Cortex of kidney (tissue), 1 donor: Measurements from ENCODE around the gene ZBTB17.

Experiments
- DNase-seq: peaks from one replicate; lab custom pipeline; 2025; lab: John Stamatoyannopoulos, UW

ZBTB17 gene

GRCh38 chr1:15947382-15948090, 28.4 kb downstream of the ZBTB17 start:
- DNase-seq: no peak

- no peak for DNase-seq
Measured at GRCh38 chr1:15946571-15947381, 29.1 kb downstream of the ZBTB17 start.

DNA sequence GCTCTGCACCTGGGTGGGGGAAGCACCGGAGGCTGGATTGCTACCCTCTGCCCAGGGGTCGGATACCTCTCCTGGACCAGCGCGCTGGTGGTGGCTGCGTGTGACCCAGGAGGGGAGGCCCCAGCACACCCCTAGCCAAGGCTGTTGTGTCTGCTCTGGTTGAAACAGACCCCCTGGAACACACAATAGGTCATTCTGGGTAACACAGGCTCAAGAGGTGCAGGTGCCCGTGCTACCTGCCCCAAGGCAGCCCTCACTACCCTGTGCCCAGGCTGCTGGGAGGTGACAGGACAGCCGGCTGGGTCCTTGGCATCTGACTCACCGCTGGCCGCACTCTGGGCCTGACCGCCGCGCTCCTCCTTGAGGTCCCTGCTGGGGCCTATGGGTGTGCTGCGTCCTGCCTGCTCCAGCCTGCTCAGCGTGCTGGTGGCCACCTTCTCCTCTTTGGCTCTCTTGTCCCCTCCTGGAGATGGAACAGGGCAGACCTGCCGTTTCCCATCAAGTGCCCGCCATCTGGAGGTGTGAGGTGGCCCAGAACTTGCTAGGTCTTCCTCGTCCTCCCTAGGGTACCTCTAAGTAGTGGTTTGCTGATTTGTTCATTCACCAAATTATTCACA, 30.0 kb downstream of the ZBTB17 start:
- no peak for DNase-seq

- DNase-seq: no peak
Measured at GRCh38 chr1:15945011-15945831, 30.7 kb downstream of the ZBTB17 start.

DNA sequence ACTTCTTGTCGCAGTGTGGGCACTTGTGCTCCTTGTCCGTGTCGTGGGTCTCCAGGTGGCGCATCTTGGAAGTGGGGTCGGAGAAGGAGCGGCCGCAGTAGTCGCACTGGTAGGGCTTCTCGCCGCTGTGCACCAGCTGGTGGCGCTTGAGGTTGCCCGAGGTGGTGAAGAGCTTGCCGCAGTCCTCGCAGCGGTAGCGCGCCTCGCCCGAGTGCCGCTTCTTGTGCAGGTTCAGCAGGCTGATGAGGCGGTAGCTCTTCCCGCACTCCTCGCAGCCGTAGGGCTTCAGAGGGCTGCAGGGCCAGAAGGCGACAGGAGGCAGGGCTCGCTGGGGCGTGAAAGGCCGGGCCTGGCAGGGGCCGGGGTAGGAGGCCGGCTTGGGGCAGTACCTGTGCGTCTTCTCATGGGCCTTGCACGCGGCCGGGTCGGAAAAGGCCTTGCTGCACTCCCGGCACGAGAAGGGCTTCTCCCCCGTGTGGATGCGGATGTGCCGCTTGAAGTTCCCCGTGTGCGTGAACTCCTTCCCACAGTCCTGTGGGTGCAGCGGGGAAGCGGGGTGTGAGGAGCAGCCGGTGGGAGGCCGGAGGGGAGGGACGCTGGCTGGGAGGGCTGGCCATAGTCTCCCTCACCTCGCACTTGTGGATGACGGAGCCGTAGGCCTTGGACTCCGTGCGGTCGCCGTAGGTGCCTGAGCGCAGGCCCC, 31.4 kb downstream of the ZBTB17 start:
- DNase-seq: no peak

DNA sequence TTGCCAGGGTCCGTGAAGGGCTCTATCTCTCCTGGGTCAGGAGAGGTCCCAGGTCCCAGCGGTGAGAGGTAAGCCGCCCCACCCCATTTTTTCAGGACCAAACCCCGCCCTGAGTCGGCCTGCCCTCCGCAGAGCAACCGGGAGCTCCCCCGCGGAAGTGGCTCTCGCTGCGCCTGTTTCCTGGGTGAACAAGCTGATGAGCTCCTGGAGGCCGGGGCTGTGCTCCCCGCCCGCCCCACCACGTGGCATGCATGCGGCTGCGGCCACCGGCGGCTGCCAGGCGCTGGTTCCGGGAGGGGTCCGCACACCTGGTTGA, 32.0 kb downstream of the ZBTB17 start:
- DNase-seq: no peak

DNA sequence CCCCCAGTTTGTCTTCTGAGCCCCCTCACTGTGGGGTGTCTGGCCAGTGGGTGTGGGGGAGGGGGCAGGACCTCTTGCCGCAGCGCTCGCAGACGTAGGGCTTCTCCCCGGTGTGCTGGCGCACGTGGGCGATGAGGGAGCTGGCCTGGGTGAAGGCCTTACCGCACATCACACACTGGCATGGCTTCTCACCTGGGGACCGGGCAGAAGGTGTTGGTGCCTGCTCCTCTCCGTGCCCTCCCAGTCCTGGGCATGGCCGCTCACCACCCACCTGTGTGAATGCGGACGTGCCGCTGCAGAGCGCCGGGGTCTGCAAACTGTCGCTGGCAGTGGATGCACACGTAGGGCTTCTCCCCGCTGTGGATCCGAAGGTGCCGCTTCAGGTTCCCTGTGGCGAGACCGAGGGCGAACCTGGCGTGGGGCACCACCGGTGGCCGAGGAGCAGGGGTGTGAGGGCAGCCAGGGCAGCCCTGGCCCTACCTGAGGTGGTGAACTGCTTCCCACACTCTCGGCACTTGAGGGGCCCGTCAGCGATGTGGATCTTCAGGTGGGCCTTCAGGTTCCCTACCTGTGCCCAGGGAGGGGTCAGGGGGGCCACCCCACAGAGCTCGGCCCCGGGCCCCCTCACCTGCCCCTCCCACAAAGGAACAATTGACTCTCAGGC, 32.4 kb downstream of the ZBTB17 start:
- no peak for DNase-seq

DNA sequence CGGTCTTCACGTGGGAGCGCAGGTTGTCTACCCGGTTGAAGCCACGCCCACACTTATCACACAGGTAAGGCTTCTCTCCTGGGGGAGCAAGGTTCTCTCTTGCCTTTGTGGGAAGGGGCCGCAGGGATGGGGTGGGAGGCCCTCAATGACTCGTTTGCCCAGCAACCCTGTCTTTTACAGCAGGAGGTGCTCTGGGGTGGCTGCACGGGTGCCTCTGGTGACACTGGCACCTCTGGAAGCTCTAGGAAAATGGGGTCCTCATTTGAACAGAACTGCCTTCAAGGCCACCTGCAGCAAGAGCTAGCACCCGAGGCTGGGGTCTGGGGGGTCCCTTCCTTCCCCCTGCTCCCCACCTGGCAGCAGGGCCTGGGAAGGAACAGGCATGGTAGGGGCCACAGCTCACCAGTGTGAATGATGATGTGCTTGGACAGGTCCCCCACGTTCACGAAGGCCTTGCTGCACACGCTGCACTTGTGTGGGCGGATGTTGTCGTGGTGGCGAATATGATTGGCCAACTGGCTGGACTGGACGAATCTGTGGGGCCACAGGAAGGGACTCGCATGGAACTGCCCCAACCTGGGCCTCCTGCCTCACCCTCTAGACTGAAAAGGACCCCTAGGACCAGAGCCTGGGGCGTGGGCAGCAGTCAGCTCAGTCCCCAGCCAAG, 33.1 kb downstream of the ZBTB17 start:
- DNase-seq: no peak

- no peak for DNase-seq
Measured at GRCh38 chr1:15941899-15942660, 33.8 kb downstream of the ZBTB17 start.

DNA sequence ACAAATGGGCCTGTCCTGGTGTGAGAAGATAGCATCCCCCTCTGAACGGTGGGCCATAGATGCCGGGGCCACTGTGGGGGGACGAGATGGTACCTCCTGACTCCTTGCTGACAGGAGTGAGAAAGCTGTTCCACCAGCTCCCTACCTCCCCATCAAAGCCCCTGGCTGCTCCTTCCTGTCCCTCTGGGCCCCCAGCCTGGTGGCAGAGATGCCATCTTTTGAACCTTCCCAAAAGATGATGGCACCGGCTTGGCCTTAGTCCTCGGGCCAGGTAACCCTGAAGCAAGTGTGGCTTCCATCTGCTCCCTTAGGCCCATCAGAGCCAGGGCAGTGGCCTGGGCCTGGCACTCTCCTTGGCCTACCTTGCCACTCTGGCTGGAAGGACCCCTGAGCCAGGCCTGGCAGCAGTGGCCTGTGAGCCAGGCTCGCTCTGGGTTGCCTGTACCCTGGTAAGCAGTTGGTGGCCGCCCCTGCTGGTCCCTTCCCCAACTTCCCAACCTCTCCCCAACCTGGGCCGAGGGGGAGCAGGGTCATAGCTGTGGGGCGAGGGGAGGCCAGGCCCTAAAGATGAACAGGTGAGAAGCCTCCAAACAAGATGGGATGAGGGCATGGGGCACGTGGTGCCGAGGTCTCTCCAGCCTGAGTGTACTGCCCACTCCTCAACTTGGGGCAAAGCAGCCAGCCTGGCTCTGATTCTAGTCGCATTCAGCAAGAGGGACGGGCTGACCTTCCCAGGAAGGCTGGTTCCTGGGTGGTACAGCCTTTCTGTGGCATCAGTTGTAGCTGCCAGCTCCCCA, 34.7 kb downstream of the ZBTB17 start:
- DNase-seq: no peak

DNA sequence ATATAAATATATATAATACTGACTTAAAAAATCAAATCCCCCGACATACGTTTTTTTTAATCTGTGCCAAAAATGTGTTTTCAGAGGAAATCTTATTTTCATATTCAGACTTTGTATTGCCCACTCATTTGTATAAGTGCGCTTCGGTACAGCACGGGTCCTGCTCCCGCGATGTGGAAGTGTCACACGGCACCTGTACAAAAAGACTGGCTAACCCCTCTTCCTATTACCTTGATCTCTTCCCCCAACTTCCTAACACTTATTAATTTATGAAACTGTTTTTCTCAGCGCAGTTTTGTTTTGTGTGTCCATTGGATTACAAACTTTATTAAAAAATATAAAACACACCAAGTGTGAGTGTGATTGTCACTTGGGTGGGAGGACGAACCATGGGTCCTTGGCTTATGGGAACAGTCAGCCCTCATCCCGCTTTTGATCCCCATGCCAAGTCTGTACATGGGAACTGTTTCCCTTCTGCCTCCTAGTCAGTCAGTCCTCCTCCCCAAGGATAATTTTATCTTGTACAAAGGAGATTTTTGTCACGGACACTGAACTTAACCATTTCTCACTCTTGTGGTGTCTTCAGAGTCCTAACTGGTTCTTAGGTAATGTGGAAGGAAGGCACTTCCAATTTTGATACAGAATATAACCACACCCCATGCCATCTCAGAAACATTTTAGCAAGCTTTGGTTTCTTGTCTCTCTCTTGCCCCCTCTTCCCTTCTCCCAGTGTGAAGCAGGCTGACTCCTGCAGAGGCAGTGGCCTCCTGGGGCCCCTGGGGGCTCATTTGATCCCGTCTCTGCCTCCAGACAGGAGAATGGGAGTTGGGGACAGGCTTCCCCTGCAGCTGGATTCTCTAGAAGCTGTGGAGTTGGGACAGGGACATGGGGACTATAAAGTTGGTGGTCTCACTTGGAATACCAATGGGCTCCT, 35.5 kb downstream of the ZBTB17 start:
- no peak for DNase-seq

DNA sequence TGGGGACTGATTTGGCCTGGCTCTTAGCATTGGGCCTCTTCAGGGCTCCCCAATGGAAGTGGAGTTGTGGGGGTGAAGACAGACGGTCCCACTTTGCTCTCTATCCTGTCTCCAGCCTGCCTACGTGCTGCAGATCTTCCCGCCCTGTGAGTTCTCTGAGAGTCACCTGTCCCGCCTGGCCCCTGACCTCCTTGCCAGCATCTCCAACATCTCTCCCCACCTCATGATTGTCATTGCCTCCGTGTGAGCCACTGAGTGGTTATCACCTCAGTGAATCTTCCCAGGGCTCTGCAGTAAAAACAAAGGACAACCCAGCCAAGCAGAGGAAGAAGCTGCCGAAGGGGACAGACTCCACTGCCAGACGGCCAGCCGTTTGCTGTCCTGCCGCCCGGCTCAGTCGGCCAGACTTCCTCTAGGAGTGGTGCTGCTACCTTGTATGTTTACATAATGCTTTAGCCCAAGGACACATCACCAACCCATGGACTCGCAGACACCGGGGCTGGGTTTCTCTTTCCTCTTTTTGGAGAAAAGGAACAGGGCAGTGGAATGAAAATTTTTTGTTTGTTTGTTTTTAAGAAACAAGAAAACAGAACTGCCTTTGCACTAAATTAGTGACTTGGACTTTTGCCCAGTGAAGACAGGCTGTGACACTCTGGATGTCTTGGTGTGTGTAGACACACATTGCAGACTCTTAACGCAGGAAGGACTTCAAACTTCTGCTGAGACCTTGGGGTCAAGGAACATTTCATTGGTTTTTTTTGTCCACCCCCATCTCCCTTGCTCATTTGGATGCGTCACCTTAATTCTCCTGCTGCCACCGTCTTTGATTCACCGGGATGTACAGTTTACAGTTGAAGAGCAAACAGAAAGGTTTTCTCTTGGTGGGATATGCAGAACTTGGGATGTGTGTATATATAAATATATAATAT, 36.5 kb downstream of the ZBTB17 start:
- no peak for DNase-seq

DNA sequence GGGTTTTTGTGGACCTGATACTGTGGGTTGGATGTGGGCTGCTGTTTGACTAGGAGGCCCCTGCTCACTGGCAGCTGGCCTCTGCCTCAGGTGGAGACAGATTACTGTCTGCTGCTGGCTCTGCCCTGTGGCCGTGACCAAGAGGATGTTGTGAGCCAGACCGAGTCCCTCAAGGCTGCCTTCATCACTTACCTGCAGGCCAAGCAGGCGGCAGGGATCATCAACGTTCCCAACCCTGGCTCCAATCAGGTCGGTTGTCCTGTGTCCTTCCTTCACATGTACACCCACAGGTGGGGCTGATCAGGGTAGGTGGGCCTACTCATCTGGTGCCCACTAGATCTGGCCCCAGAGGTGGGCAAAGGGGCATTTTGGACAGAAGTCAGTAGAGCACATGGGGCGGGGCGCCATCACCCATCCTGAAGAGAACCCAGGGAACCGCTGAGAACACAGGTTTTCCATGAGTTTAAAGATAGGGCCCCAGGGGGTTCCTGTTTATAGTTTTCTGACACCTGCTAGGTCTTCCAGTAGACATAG, 37.2 kb downstream of the ZBTB17 start:
- DNase-seq: no peak

- no peak for DNase-seq
Measured at GRCh38 chr1:15937706-15938168, 38.2 kb downstream of the ZBTB17 start.

DNA sequence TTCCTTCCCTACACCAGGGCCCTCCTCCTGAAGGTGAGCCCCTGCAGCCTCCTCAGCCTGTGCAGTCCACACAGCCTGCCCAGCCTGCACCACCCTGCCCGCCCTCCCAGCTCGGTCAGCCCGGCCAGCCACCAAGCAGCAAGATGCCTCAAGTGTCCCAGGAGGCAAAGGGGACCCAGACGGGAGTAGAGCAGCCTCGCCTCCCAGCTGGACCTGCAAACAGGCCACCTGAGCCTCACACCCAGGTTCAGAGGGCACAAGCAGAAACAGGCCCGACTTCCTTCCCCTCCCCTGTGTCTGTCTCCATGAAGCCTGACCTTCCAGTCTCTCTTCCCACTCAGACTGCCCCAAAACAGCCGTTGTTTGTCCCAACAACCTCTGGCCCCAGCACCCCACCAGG, 38.8 kb downstream of the ZBTB17 start:
- DNase-seq: no peak

GRCh38 chr1:15936025-15936424, 39.9 kb downstream of the ZBTB17 start:
- no peak for DNase-seq
